Dermis microvascular lymphatic vessel endothelial cell (primary cell): ENCODE results near the gene PRKCQ. TPM values are rescaled to one million over a fixed set of nuclear protein-coding genes. Genes with fewer than 3 reads are reported as not detected.

ENCODE experiments used
- DNase-seq, 2 donors: peaks; one replicate each; pipeline versions ENCODE4 v3.0.0 to v3.0.0-alpha.2; 2010; ENCODE audit warnings: low read depth in 2 of 2
- total RNA-seq: library from RNA; depleted of rRNA; stranded (reverse); fragments of >200 nt; gene quantifications from 2 replicates; pipeline ENCODE4 v1.2.1, GENCODE V29; 2014

The PRKCQ gene
- total RNA-seq, 1 donor from 2014 or later: 0.39 TPM

DNA sequence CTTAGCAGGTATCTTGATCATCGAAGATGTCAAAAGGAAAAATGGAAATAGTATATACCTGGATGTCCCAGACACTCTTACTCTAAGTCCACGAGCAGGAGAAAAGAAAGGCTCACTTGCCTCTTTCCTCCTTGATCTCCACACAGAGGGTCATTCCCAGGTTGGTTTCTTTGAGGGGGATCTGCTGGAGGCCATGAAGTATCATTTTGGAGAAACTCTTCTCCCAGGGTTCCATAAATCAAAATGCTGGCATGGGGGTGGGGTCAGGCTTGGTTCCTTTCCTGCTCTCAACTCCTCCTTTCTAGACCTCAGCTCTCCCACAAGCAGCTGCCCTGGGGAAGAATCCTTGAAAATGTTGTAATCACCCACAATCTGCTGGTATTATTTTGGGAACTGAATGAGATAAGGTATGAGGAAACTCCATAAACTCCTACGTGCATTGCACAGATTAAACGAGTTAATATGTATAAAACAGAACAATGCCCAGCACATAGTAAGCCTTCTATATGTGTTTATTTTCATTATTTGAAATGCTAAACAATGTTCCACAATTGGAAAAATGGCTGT lies 54.4 kb downstream of the PRKCQ start:
- no peak for DNase-seq

DNA sequence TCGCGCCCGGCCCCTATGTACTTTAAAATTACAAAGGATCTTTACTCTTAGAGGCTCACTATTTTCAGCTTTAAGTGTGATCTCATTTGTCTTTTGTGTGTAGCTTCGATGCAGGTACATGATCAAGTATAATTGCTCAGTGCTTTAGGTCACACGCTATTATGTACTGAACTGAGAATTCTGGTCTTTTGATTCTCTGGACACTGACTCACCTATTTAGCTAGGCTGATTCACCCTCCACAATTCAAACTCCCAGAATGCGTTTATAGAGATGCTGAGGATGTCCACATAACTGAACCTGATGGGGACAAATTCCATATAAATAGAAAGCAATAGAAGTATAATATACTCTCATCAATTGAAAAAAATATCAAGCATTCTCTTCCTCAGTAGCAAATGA lies 57.8 kb downstream of the PRKCQ start:
- no peak for DNase-seq

DNA sequence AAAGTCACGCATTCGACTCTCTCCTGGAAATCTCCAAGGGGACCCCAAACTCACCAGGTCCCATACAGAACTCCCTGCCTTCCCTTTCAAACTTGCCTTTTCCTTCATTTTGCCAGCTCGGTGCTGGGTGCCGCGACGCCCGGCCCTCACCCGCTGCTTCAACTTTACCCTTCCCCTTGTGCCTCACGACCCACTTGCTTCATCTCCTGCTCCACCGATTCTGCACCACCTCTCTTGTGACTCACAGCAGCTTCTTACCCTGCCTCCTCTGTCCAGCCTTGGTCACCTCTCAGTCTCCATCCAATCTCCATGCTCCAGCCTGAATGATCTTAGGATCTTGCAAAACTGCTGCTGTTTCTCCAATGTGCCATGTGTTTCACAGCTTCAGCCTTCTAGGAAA lies 59.9 kb downstream of the PRKCQ start:
- DNase-seq: no peak

DNA sequence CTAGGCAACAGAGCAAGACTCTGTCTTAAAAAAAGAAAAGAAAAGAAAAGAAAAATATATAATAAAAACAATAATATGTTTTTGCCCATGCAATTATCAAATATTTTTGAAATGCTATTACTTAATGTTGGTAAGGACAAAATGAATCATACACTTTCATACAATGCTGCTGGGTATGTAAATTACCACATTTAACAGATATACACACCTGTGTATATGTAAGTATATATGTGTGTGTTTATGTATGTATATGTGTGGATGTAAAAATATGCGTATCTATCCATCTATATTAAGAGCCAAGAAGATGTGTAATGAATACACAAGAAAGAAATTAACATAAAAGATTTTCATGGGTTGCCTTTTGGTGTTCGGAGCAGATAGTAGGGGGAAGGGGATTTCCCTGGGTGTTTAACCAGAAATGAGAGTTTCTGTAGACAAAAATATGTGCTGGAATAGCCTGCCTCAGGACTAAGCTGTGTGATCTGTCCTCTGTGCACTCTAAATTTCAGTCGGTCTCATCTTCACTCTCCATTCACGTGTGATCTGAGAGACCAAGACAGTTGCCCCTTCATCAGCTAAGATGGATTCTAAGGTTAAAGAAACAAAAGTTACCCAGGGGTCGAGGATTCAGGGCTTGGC lies 61.2 kb downstream of the PRKCQ start:
- no peak for DNase-seq

DNA sequence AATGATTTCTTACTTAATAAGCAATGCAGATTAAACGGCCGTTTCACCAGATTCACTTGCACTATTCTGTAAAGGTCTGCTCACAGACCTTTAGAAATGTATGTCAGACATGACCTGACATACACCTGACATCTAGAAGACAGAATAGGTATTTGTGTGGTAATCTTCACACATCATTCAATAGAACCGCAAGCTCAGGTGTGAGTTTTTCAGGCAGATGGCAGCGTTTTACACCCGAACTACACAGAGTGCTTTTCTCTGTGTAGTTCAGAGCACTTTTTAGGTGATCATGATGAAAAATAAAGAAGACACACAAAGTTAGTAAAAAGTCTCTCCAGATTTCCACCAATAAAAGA lies 63.2 kb downstream of the PRKCQ start:
- no peak for DNase-seq

DNA sequence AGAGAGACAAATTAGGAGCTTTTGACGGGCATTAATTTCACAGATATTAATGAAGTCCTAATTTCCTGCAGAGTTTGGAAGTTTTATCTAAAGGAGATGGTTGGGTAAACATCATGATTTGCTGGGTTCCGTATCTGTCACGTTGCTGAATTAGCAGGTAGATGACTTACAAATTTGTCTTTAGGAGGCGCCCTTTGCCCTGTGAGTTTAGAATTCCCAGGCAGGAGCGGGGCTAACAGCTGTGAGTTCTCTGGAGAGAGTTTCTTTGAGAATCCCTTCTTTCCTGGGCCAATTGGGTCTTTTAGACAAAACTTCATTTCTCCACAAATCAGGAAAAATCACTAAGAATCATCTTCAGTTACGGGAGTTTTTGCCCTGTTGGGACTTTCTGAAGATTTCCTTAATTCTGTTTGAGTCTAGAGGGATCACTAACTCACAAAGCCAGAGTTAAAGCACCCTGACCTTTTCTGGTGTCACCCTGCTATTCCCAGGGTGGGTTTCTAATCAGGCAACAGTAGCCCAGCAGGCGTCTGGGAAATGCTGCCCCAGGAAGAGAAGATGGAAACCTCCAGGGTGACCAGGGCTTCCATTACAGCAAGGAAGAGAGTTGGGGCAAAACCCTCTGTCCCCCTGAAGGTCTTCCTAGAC lies 63.7 kb downstream of the PRKCQ start:
- no peak for DNase-seq

DNA sequence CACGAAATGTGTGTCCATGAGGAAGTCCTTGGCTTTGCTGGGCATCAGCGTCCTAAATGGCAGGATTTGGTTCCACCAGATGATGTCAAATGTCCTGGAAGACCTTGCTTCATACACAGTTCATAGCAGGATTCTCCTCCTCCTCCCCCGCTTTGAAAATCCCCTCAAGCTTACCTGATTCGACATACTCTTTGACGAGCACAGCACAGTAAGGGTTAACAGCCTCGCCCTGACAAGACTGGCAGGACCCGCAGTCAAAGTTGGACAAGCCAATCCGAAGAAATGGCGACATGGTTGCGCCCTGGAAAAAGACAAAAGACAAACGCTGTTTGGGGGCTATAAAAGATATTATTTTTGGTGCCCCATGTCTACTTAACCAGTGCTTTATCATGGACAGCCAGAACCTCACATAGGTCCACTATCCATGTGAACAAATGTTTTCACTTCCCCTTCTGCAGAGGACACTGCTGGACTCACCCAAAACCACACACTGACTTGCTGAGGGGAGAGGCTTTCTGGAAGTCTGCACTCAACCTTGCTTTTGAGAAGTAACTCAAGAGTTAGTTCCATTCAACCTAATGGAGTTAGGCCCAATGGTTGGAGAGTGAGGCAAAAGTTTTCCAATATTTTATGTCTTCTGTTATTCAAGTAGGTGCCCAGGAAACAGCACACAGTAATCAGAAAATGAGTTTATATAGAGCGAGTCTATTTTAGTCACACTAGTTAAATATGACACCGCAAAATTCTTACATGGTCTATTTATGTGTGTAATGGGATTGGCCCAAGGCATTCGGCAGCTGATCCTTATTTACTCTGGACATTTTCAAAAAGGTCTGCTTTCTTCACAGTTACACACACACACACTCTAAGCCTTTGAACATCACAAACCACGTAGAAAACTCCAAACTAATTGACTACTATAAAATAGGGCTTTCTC lies 65.0 kb downstream of the PRKCQ start:
- no peak for DNase-seq

DNA sequence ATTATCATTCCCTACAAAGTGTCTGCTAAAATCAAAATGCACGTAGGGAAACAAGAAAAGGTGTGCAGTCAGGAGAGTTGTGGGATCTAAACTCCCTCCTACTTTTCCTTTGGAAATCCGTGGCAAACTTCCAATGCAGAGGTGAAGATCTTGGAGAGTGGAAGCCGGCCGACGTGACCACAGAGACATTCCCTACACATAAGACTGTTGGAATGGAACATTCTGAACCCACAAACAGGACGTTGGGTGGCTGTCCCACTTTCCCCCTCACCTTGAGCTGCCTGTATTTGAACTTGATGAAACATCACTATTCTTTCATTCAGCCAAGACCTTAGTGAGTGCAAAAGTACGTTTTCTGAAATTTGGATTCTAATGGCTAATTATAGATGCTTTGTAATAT lies 65.9 kb downstream of the PRKCQ start:
- DNase-seq: no peak

DNA sequence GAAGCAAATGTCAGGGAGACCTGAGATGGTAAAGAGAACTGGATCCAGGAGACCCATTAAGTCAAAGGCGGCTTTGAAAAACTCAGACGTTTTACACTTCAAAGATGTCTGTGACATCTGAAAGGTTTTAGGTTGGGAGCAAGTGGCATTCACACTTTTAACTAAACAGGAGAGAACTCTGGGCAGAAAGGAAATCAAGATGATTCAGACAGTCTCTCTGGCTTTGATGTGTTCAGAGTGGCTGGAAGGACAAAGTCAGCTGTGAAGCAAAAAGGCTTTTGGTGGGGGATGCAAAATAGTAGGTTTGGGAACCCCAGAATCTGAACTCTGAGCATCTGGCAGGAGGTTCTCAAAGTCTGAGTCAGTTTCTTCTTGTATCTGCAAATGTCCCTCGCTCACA lies 66.6 kb downstream of the PRKCQ start:
- no peak for DNase-seq

DNA sequence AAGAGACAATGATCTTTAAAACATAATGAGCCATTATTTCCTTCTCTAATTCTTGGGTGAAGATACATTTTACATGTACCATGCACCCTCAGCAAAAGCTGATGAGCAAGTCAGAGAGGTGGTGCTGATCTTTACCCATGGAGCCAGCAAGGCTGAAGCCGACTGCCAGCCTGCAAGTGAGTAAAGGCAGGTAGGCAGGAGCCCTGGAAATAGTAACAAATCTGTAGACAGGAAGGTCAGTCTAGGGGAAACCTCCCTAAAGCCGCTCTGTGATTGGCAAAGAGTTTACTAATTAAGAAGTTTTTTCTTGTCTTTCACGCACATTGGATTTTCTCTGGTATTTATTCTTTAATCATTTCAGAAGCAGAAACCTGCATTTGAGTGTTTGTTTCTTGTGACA lies 67.9 kb downstream of the PRKCQ start:
- DNase-seq: no peak

DNA sequence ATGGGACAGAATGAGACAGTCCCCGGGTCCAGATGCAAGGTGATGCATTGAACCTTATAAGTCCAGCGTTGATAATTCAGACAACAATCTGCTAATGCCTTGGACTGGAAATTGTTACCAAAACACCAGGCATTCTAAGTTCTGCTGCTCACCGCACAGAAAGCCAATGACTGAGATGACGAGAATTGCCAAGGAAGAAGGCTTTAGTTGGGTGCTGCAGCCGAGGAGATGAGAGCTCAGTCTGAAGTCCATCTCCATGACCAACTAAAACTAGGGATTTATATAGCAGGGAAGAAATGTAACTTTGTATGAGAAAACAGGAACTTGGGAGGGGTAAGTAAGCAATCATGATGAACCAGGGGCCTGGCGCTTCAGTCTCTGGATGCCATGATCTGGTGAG lies 68.7 kb downstream of the PRKCQ start:
- no peak for DNase-seq

DNA sequence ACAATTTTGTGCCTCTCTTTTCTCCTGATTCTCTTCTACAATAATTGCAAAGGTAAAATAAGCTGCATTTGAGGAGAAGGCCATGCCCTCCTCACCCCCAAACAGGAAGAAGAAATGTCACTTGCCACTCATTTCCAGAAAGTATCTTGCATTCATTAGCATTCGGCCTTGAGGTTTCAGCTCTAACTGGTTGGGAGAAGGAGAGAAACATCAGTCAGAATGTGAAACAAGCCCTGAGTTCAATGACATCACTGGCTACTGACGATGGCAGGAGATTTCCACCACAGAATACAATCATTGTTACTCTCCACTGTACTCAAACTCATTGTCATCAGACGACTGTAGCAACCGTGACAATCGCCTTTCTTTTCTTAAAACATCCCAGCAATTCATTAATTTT lies 72.8 kb downstream of the PRKCQ start:
- no peak for DNase-seq

DNA sequence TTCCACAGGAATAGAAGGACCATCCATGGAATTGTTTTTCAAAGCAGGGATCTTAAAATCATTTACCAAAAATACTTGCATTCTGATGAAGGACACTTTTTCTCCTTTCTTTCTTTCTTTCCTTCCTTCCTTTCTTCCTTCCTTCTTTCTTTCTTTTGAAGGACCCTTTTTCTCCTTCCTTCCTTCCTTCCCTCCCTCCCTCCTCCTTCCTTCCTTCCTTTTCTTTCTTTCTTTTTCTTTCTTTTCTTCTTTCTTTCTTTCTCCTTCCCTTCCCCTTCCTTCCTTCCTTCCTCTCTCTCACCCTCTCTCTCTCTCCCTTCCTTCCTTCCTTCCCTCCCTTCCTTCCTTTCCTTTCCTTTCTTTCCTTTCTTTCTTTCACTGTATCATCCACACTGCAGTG lies 74.8 kb downstream of the PRKCQ start:
- no peak for DNase-seq

DNA sequence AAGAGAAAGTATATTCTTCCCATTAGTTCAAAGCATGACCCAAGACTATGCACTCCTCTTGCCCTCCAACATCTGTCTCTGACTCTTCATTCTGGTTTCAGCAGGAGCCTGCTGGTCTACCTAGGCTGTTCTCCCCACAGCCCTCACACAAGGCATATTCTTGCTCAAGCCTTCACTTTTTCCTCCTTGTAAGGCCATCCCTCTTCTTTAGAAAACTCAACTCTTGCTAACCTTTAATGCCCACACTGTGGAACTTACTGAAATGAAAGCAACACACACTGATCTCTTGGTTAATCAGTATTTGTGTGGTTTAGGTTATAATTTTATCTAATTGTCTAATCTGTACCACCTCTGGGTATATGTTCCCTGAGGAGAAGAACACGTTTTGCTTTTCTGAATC lies 75.8 kb downstream of the PRKCQ start:
- DNase-seq: no peak

DNA sequence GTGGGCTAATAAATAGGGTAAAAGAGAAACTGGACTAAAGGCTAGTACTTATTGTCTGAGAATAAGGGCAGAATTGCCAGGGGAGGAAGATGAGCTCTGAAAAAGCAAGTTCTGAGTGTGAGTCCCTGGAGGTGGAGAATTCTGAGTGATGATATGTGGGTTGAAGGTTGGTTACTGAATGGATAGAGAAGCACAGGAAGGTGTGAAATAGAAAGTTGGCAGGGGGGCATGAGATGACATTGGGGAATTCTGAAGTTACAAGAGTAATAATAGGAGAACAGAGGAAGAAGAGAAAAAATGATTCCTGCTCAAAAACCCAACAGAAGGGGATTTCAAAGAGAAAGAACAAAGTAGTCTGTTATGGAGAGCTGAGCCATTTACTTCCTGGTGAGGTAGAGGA lies 76.9 kb downstream of the PRKCQ start:
- no peak for DNase-seq

DNA sequence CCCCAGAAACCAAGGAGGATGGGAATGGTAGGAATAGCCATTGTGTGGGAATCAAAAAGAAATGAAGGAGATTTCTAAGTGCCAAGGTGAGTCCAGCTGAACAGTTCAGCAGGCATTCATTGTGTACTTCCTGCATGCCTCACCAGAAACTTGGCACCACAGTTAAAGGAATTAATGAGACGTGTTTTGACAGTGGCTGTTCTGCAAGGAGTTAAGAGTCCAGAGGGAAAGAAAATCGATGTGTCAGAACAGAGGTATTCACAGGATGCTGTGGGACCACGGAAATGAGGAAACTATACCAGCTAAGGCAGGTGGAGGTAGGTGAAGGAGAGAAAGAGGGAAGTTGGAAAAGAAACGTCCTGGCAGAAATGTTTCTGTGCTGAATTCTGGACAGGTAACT lies 78.1 kb downstream of the PRKCQ start:
- no peak for DNase-seq

DNA sequence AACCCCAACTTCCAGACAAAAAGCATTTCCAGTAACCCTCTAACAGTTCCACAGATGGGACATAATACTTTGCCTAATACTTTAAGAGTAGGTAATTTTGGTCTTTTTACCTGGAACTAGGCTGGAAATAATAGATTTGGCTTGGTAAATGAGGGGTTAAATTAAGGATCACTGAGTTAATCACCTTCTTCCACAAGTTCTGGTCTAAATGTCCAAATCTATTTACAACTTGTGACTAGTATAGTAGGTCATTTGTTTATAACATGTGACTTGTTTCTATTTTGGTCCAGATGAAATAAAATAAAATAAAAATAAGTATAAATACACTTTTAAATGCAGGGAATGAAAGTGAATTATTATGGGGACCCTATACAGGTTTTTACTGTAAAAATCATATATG lies 80.1 kb downstream of the PRKCQ start:
- DNase-seq: no peak

DNA sequence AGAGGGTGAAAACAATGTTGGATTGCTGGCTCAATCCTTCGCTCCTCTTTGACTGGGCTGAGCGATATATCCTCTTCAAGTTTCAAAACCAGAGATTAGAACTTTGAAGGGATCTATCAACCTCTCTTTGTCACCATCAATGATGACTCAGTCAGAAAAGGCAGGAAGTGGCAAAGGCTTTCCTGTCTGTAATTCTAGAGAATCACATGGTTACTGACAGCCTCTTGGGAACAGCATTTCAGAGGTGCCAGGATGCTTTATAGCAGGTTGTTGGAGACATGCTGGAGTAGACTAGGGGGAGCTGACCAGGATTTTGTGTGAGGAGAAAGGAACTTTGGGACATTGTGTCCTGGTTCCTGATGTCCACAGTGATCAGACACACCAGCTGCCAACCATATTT lies 81.3 kb downstream of the PRKCQ start:
- no peak for DNase-seq

DNA sequence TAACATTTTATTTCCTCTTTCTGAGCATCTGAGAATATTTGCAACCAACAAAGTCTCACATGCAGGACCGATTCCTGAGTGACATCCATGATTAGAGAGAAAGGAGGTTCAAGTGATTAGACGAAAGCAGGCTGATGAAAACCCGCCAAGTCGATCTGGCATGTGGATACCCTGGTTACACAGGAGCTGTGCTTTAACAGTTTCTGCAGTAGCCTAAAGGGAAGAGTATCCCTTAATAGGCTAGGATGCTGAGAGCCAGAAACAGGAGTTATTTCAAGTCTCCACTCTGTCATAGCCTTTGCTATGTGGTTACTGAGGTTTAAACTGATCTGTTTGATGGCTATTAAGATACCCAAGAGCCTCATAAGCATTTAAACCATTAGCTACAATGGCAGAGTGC lies 82.5 kb downstream of the PRKCQ start:
- DNase-seq: no peak

DNA sequence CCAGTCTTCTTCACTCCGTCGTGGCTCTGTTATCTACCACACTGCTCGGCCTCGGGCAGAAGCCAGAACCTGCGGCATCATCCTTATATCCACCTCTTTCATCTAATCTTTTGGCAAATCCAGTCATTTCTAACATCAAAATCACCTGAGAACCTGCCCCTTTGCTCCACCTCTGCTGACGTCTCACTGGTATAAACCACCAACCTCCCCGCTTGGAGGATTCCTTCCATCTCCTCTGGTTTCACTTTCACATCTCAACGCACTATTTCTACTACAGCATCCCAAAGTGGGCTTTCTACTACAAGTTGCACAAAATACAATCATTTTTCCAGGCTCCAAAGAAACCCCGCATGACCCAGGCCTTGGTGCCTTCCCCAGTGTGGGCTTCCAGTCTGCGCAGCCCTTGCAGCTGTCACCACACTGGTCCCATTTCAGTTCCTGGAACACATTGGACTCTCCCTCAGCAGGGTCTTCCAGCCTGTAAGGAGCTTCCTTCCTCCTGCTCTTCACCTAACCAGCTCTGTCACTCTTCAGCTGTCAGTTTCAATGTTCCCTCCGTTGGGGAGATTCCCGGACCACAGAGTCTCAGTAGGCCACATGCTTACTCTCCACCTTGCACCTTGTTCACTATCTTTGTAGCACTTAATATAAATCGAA lies 85.0 kb downstream of the PRKCQ start:
- no peak for DNase-seq

DNA sequence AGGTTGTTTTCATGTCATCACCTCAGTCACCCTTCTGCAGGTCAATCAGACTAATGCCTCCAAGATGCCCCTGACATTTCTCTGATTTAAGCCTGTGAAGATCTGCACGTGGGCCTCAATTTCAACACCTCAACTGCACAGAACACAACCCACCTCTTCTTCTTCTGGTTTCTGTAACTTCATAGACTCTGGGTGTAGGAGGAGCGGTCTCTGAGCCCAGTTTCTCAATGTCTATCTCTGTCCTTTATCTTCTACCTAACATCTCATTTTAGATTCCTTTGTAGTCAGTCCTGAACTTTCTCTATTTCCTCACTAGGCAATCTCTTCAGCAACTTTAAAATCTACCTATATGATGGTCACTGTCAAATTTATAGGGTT lies 85.6 kb downstream of the PRKCQ start:
- no peak for DNase-seq
